Caco-2 (cell line): ENCODE measurements around the gene STAG1. TPM values are rescaled to one million over a fixed set of nuclear protein-coding genes. Genes with fewer than 3 reads are reported as not detected.

Experiments used
- BruUV-seq: library from RNA; stranded (reverse); fragments of 400-500 nt; replicated peaks from 2 replicates; lab custom pipeline; 2021; lab: Mats Ljungman, UMichigan
- CTCF ChIA-PET: fragments of 300-600 bp; sonication (Branson Sonifier 250); formaldehyde crosslinking; loops from one replicate; lab custom pipeline; 2022; ENCODE audit warnings: antibody characterized with exemption; lab: Charles Lee
- POLR2A ChIA-PET: fragments of 300-600 bp; sonication (Branson Sonifier 250); formaldehyde crosslinking; loops from one replicate; lab custom pipeline; 2022; ENCODE audit warnings: antibody characterized with exemption; lab: Charles Lee
- DNase-seq, 2 experiments: peaks; one replicate each; pipeline versions ENCODE4 v3.0.0 to v3.0.0-alpha.2; 2020 to 2022
- H3K27me3 ChIP-seq: replicated peaks from 2 replicates; pipeline ENCODE4 v1.6.0; 2011; ENCODE audit warnings: low read length; ENCODE audit not compliant: control insufficient read depth, insufficient read depth
- H3K36me3 ChIP-seq: 2 replicates; pipeline ENCODE4 v1.5.1; 2011; ENCODE audit warnings: low read length; ENCODE audit not compliant: control insufficient read depth, insufficient read depth
- H3K4me1 ChIP-seq: fragments of 250-450 bp; sonication (Bioruptor Pico); 2 replicates; pipeline ENCODE4 v1.5.1; 2020; ENCODE audit warnings: mild to moderate bottlenecking
- H3K4me3 ChIP-seq: 2 replicates; pipeline ENCODE4 v1.5.1; 2011; ENCODE audit warnings: low read depth, mild to moderate bottlenecking, control low read depth, low read length
- H3K9me3 ChIP-seq: fragments of 250-450 bp; sonication (Bioruptor Pico); 2 replicates; pipeline ENCODE4 v1.5.1; 2020; ENCODE audit warnings: mild to moderate bottlenecking, moderate library complexity
- H3K27ac Mint-ChIP-seq: one replicate; pipeline ENCODE4 v1.8.0; 2022; ENCODE audit warnings: mixed read lengths; ENCODE audit not compliant: unreplicated experiment
- H3K27me3 Mint-ChIP-seq: one replicate; pipeline ENCODE4 v1.8.0; 2022; ENCODE audit warnings: mixed read lengths; ENCODE audit not compliant: insufficient read depth, unreplicated experiment
- H3K36me3 Mint-ChIP-seq: one replicate; pipeline ENCODE4 v1.8.0; 2022; ENCODE audit warnings: mild to moderate bottlenecking, mixed read lengths; ENCODE audit not compliant: insufficient read depth, unreplicated experiment
- H3K4me1 Mint-ChIP-seq: one replicate; pipeline ENCODE4 v1.8.0; 2022; ENCODE audit warnings: low read depth, mixed read lengths; ENCODE audit not compliant: unreplicated experiment
- H3K4me3 Mint-ChIP-seq: one replicate; pipeline ENCODE4 v1.8.0; 2022; ENCODE audit warnings: mild to moderate bottlenecking, moderate library complexity, mixed read lengths; ENCODE audit not compliant: unreplicated experiment
- H3K9me3 Mint-ChIP-seq: one replicate; pipeline ENCODE4 v1.8.0; 2022; ENCODE audit warnings: mixed read lengths; ENCODE audit not compliant: unreplicated experiment
- CTCF ChIP-seq, 2 experiments: fragments of 200-600 bp in 1 of 2; IDR thresholded peaks; 1 replicate in 1 of 2; 2 replicates in 1 of 2; pipeline versions ENCODE4 v1.5.1 to v1.8.0; 2011 to 2022; ENCODE audit warnings: antibody characterized with exemption in 1 of 2, control low read depth in 1 of 2, inconsistent platforms in 1 of 2, low read depth in 1 of 2, low read length in 1 of 2, mild to moderate bottlenecking in 1 of 2, moderate library complexity in 1 of 2; ENCODE audit not compliant: insufficient read depth in 1 of 2, severe bottlenecking in 1 of 2, unreplicated experiment in 1 of 2
- intact Hi-C: fragments of 100-400 bp; cut with micrococcal nuclease; formaldehyde crosslinking; loops from one replicate; pipeline ENCODE4 v1.10.0; 2022; ENCODE audit not compliant: unreplicated experiment
- total RNA-seq: library from RNA; stranded (reverse); gene quantifications from 2 replicates; pipeline ENCODE4 v1.2.3, GENCODE V29; 2022

Gene STAG1
- total RNA-seq, 1 experiment from 2014 or later, result 37.5 TPM

- Histone ChIP-seq H3K9me3 (no peaks in the 10 kb centered on the region), H3K36me3 (no peaks in the 10 kb centered on the region), H3K27me3 (no peaks in the 10 kb centered on the region), H3K4me3 (no peak overlapping the region), H3K4me1 (0 out of 2 replicates have a peak, but pooled peaks cover 8% of the 10 kb centered on the region)
- TF ChIP-seq CTCF (IDR thresholded peaks at IDR 0.05; ENCODE audit: insufficient read depth in 1 of 2, low read depth in 1 of 2, low read length in 1 of 2, severe bottlenecking in 1 of 2, unreplicated experiment in 1 of 2), result no peak
- H3K36me3 Mint-ChIP-seq, result peaks cover 6% of the 10 kb centered on the region
- H3K27ac Mint-ChIP-seq, result no peak overlapping the region
- peaks cover 10% of the 10 kb centered on the region for H3K4me1 Mint-ChIP-seq
- H3K27me3 Mint-ChIP-seq, result no peaks in the 10 kb centered on the region
- DNase-seq, result no peak
- POLR2A ChIA-PET, result no interaction called here
- H3K4me3 Mint-ChIP-seq, result no peak overlapping the region
- BruUV-seq, result no TSS peak
- CTCF ChIA-PET, result interaction anchor here (0.7 to 1.7 kb wide), 3 partner anchors 73 to 208 kb away, joined by 3 to 7 read pairs (median 4); partner anchors contain the start of gene STAG1
- intact Hi-C loops, result no loop called here
- no peaks in the 10 kb centered on the region for H3K9me3 Mint-ChIP-seq
Measured at GRCh38 chr3:136544532-136544931, 207.6 kb downstream of the STAG1 start.

GRCh38 chr3:136543385-136543784, 208.8 kb downstream of the STAG1 start:
- CTCF ChIA-PET, result interaction anchor here (0.6 to 1.0 kb wide), 3 partner anchors 201 to 470 kb away, joined by 3 read pairs; partner anchors contain the start of gene STAG1
- intact Hi-C loops, result no loop called here

GRCh38 chr3:136535906-136536305, 216.3 kb downstream of the STAG1 start:
- intact Hi-C loops, result no loop called here
- Mint-ChIP-seq H3K27me3 (no peaks in the 10 kb centered on the region), H3K4me1 (no peaks in the 10 kb centered on the region), H3K9me3 (peaks cover 13% of the 10 kb centered on the region), H3K4me3 (no peak overlapping the region), H3K27ac (no peak overlapping the region), H3K36me3 (no peaks in the 10 kb centered on the region)
- no peaks in the 10 kb centered on the region for H3K4me1 ChIP-seq
- peaks cover 14% of the 10 kb centered on the region for H3K9me3 ChIP-seq
- no peaks in the 10 kb centered on the region for H3K27me3 ChIP-seq
- no peak for TF ChIP-seq CTCF (IDR thresholded peaks at IDR 0.05; ENCODE audit: insufficient read depth in 1 of 2, low read depth in 1 of 2, low read length in 1 of 2, severe bottlenecking in 1 of 2, unreplicated experiment in 1 of 2)
- H3K4me3 ChIP-seq, result no peak overlapping the region
- BruUV-seq, result no TSS peak
- ChIA-PET POLR2A (interaction anchor here (0.5 kb wide), 1 partner anchor 494 kb away, joined by 3 read pairs; no protein-coding TSS in a partner anchor), CTCF (no interaction called here)
- no peaks in the 10 kb centered on the region for H3K36me3 ChIP-seq
- no peak for DNase-seq

More at GRCh38 chr3:136543385-136543784, 208.8 kb downstream of the STAG1 start:
- Mint-ChIP-seq H3K27ac (no peak overlapping the region), H3K27me3 (no peaks in the 10 kb centered on the region), H3K36me3 (peaks cover 6% of the 10 kb centered on the region), H3K4me1 (peaks cover 10% of the 10 kb centered on the region), H3K9me3 (no peaks in the 10 kb centered on the region), H3K4me3 (no peak overlapping the region)
- no TSS peak for BruUV-seq
- no peaks in the 10 kb centered on the region for H3K9me3 ChIP-seq
- 0 out of 2 replicates have a peak, but pooled peaks cover 8% of the 10 kb centered on the region for H3K4me1 ChIP-seq
- DNase-seq, result no peak
- H3K27me3 ChIP-seq, result no peaks in the 10 kb centered on the region
- no peak for TF ChIP-seq CTCF (IDR thresholded peaks at IDR 0.05; ENCODE audit: insufficient read depth in 1 of 2, low read depth in 1 of 2, low read length in 1 of 2, severe bottlenecking in 1 of 2, unreplicated experiment in 1 of 2)
- no peaks in the 10 kb centered on the region for H3K36me3 ChIP-seq
- H3K4me3 ChIP-seq, result no peak overlapping the region
- POLR2A ChIA-PET, result no interaction called here
